22Rv1 (cell line): ENCODE results near the gene KLHL29.

ENCODE experiments used
- ZFX ChIP-seq: fragments of 450-650 bp; IDR thresholded peaks from 2 replicates; pipeline ENCODE4 v1.6.1; 2017; ENCODE audit warnings: antibody characterized with exemption, borderline replicate concordance
- TF ChIP-seq, protein P1 (sequence below): fragments of 450-650 bp; IDR thresholded peaks from 2 replicates; pipeline ENCODE4 v1.5.1; 2017; ENCODE audit warnings: mild to moderate bottlenecking

DNA sequence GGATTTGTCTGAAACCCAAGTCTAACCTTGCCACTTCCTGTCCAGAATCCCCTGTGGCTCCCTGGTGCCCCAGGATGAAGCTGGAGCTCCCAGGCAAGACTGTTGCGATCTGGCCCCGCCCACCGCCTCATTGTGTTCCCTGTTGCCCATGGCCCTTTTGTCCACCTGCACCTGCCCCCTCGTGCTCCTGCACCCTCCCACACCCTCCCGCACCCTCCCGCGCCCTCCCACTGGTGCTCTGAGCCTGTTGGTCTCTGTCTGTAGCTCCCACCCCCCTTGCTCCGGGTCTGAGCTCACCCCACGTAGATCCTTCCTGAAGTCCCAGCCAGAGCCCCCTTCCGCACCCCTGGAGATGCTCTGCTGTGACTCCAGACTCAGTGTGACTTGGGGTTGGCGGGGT, 297.5 kb downstream of the KLHL29 start:
- TF ChIP-seq, protein P1, sequence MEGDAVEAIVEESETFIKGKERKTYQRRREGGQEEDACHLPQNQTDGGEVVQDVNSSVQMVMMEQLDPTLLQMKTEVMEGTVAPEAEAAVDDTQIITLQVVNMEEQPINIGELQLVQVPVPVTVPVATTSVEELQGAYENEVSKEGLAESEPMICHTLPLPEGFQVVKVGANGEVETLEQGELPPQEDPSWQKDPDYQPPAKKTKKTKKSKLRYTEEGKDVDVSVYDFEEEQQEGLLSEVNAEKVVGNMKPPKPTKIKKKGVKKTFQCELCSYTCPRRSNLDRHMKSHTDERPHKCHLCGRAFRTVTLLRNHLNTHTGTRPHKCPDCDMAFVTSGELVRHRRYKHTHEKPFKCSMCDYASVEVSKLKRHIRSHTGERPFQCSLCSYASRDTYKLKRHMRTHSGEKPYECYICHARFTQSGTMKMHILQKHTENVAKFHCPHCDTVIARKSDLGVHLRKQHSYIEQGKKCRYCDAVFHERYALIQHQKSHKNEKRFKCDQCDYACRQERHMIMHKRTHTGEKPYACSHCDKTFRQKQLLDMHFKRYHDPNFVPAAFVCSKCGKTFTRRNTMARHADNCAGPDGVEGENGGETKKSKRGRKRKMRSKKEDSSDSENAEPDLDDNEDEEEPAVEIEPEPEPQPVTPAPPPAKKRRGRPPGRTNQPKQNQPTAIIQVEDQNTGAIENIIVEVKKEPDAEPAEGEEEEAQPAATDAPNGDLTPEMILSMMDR: no peak
- TF ChIP-seq ZFX: no peak
